COLO668 (cell line): Measurements from ENCODE around the gene KRT81.

Source experiments
- DNase-seq: peaks from one replicate; lab custom pipeline; 2025; ENCODE audit not compliant: unreplicated experiment; lab: John Stamatoyannopoulos, UW

The KRT81 gene

DNA sequence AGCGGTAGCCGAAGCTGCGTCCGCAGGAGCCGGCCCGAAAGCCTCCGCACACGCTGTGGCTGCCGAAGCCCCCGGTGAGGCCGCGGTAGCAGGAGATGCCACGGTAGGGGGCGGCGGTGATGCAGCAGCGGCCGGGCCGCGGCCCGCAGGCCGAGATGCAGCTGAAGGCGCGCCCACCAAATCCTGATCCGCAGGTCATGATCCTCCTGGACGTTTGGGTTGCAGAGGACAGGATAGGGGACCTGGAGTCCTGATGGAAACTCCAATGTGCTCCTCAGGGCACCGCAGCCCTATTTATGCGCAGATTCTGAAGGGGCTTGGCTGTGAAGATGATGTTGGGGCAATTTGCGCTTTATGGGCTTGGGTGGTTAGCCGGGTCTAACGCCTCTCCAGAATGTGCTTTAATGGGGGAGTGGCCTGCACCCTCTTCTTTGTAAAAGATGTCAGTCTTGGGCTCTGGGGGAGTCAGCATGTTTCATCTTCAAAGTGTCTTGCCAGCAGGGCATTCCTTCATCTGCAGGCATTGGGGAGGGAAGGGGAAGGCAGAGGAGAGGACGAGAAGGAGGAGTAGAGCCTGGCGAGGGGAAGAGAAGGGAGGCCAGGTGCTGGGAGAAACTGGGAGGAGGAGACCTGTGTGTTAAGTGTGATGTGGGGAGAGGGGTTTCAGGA lies at the start of gene KRT81:
Gene KRT81, minus strand, starts transcription at position 268 of the 669 bp plus-strand sequence. Its CDS starts 69 bp downstream, at position 199.
- DNase-seq: no peak

DNA sequence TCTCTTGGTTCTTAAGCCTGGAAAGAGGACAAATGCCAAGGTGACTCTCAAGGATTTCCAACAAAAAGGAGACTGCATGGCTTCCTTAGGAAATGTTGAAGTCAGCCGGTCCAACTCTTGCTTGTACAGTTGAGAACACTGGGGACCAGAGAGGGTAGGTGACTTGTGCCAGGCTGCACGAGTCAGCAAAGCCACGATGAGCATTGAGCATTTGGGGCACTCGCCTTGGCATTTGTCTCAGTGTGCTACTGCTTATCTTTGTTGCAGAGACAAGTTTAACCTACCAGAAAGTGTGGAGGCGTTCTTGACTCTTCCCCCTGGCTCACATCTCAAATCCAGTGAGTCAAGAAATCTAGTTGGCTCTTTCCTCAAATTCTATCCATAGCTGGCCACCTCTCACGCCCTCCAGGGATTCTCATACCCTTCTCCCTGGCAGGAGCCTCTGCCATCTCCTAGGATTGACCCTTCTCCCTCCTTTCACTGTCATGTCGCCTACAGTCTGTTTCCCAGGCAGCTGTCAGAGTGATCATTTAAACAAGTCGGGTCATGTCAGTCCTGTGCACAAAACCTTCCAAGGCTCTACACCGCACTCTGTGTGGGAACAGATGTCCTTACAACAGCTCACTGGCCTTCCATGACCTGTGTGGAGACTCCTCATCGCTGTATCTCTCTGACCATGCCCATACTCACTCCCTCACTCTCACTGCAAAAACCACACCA lies 47.1 kb upstream of the KRT81 start:
- no peak for DNase-seq

DNA sequence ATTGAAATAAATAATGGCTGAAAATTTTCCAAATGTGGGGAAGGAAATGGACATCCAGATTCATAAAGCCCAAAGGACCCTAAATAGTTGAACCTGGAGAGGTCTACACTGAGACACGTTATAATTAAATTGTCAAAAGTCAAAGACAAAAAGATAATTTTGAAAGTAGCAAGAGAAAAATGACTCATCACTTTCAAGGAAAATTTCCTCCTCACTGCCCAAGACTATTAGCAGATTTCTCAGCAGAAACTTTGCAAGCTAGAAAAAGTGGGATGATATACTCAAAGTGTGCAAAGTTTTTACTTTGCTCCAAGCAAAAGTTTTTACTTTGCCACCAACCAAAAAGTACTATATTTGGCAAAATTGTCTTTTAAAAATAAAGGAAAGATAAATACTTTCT lies 45.7 kb upstream of the KRT81 start:
- DNase-seq: no peak

DNA sequence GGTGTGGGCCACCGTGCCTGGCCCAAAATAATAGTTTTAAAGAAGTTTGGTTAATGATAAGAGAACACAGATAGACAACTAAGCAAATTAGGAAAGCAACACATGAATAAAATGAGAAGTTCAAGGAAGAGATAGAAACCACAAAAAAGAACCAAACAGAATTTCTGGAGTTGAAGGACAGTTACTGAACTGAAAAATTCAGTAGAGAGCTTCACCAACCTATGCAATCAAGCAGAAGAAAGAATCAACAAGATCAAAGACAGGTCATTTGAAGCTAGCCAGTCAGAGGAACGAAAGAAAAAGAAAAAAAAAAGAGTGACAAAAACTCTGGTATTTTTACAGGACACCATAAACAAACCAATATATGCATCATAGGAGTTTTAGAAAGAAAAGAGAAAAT lies 45.3 kb upstream of the KRT81 start:
- no peak for DNase-seq

DNA sequence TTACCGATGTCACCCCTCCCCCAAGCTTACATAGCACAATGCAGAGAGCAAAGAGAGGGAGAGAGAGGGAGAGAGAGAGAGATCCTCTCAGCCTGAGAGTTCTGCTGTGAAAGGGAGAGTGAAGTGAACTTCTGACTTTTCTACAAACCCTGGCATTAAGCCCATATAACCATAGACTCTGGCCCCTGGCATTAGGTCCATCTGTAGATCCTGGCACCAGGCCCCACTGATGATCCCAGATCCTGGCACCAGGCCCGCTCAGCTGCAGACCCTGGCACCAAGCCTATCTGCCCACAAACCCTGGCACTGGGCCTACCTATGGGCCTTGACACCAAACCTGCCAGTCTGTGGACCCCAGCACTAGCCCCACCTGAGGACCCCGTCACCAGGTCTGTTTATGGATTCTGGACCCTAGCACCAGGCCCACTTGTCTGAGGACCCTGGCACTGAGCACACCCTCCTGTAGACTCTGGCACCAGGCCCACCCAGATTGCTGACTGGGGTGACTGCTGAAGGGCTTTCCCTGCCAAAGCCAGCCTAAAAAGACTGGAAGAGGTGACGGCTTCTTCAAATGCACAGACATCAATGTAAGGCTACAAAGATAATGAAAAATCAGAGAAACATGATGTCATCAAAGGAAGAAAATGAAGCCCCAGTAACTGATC lies 44.4 kb upstream of the KRT81 start:
- no peak for DNase-seq

DNA sequence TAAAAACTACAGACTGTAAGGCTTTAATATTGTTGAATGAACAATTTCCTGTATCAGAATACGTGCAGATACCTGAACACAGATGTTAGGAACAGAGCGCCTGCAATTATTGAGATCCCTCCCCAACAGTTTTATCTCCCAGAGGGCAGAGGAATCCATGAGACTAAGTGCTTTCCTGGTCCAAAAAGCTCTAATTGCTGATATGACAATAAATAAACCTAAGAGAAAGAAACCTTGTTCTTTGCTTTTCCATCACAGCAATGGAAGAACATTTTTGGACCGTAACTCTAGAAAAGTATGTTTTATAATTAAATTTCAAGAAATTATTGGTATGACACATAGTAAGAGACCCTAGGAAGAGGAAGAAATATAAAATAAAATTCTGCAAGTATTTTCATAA lies 42.9 kb upstream of the KRT81 start:
- DNase-seq: no peak

DNA sequence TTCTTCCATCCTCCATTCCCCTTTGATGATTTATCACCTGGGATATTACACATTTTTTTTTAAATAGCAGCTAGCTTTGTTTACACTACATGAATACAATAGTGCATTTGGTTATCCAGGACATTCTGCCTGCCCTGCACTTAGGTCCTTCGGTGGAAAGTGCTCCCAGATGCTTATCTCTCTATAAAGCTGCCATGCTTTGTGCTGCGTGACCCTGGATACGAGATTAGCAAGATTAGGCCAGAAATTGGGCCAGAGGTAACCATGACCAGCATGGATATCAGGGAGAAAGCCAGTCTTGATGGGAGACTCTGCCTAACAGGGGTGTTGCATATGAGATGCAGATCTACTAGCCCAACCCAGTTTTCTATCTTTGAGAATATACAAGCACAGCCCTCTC lies 42.0 kb upstream of the KRT81 start:
- DNase-seq: no peak

DNA sequence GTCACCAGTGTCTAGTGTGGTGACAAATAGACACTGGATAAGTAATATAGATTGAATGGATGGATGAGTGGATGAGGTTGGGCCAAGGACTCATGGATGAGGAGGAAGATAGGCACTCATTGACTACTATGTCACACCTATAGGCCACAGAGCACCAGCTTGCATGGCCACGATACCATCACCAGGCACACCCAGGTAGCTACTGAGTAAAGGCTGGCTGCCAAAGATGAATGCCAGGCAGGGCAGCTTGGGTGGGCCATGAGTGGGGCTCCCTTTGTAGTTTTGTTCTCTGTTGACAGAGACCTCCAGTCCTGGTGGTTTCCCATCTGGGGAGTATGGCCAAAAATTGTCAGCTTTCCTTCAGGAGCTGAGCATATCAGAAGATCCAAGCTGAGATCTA lies 41.0 kb upstream of the KRT81 start:
- no peak for DNase-seq

DNA sequence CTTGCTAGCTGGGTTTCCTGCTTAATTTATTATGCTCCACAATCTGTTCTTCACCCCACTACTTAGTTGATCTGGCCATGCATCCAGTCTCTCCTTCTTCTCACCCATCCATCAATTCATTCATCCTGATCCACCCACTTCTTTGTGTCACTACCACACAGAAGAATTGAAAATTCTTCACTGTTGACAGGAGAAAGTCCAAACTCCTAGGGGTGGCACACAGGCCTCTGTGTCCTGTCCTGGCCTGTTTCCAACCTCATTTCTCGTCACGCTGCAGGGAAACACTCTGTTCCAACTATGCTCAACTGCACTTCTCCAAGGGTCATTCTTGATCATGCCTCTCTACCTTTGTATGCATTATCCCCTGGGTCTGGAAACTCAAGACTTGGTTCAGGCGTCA lies 40.5 kb upstream of the KRT81 start:
- no peak for DNase-seq

DNA sequence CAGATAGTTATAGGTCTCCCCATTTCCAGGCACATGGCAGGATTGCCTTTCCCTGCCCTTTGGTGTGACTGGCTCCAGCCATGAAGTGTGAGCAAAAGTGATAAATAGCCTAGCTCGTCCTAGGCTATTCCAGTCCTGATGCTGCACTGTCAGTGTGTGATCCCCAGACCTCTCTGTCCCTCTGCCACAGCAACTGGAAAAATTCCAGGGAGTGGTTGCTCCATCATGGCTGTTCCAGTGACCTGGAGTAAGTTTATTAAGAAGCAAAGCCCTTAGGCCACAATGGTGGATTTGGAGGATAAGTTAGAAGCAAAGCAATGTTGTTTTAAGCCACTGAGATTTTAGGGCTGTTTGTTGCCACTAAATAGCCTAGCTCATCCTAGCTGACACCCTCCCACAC lies 39.7 kb upstream of the KRT81 start:
- no peak for DNase-seq

DNA sequence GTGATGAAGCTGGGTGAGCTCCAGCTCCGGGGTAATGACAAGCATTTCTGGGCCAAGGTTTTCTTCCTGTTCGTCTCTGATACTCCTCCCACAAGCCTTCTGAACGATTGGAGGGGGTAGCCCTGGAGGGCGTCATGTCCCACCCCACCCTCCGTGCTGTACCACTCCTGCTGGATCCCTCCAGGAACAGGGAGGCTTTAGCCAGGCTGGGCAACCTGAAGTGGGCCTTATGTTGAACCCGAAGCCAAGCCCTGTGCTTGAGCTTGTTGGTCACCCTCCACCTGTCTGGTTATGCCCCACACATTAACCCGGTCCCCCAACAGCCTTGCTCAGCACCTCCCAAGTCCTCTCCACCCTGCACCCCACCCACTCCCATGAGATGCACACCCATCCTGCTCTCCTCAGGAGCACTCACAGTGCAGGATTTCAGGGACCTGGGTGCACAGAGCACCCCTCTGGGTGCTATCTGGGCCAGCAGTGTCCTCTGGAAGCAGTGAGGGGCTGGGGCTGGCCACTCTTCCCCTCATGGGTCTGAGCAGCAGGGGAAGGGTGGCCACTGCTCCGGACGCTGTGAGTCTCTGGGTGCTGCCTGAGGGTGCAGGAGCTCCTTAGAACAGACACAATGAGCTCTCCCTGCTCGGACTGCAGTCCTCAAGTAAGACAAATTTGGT lies 36.6 kb upstream of the KRT81 start:
- no peak for DNase-seq

DNA sequence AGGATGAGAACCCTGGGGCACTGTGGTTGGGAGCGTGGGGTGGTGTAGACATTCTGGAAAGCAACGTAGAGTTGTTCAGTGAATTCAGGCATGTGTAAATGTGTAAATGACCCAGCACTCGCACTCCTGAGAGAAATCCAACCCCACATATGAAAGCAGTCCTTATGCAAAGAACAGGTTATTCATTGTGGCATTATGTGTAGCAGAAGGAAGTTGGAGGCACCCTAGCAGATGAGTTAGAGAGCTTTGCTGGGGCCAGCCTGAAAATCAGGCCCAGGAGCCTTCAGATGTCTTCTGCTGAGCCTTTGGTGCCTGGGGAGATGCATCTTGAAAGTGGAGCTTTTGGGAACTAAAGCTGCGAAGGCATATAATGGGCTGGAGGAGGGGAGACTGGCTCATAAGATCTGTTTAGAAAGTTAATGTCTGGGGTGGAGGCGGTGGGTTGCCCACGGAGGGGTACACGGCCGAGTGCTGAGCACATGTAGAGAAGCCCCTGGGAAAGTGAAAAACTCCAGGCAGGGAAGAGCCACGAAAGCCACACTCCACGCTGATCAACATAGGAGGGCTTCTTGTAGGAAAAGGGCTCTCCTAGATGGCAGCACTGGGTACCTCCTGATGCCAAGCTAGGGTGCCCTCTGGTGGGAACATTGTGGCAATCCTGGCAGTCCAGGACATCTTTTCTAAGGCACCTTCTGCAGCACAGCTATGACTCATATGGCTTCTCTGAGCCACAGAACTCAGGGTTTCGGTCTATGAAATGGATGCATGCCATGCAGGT lies 35.9 kb upstream of the KRT81 start:
- peak; percentile 71 for DNase-seq

DNA sequence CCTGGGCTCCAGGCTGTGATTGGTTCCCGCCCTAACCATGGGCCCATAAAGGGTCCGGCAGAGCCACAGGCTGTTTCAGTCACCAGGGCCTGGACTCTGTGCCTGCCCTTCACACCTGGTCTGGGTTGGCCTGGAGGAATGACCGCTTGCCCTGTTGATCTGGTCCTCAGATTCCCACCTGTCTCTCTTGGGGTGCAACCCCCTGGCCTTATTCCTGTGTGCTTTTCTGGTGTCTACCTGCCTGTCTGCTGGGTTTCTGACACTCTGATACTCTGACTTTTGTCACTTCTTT lies 32.8 kb upstream of the KRT81 start:
- no peak for DNase-seq

DNA sequence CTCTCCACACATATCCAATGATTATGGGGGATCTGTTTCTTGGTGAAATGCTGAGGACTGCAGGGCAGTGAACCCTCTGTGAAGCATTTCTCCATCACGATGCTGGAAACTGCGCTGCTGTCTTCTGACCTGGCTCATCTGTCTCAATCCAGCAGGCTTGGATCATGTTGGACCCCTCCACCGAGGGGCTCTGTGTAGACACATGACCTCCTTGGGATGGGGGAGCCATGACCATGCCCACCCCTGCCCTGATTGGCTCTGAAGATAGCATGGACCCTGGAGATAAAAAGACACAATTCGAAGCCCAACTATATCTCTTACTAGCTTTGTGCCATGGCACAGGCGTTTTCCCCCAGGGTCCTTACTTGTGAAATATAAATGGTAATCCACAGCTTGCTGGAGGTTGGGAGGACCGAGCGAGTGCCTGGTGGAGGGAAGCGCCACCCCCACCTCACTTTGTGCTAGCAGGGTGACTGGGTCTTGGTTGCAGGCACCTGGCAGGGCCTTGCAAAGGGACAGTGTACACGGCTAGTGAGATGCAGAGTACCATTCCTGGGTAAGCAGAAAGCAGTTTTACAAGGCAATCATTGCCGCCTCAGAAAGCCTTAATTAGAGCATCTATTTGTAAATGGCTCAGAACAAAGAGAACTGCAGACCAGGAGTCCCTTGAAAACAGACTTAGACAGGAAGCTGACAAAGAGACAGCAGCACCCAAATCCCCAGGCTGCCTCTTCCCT lies 32.2 kb upstream of the KRT81 start:
- DNase-seq: no peak

DNA sequence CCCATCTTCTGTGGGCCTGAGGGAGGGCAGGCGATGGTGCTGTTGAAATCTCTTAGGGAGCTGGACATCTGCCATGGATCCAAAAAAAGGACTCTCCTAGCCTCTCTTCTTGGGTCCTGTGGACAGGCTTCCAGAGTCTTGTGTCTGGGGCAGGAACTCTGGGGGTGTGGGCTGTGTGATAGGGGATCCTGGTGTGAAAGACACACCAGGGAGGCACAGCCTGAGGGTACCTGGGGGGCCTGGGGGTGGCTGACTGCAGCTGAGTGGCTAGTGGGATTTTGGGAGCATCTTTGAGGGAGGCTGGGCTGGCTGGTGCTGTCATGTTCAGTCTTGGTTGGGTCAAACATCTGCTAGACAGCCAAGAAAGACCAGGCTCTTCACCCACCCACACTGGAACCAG lies 31.7 kb upstream of the KRT81 start:
- DNase-seq: no peak

DNA sequence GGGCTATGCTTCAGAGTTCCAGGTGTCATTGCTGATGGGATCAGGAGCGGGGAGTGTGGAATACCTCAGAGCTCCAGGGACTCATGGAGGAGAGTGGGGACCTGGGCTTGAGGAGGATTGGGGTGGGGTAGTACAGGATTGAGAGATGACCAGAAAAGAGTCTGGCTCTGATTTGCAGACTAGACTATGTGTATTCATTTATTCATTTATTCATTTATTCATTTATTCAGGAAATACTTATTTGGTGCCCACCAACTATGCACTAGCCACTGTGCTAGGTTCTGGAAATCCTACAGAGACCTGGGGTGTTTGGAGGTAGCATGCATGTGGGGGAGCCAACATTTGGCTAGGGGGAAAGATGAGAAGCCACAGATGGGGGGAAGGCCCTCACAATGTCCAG lies 30.7 kb upstream of the KRT81 start:
- no peak for DNase-seq

DNA sequence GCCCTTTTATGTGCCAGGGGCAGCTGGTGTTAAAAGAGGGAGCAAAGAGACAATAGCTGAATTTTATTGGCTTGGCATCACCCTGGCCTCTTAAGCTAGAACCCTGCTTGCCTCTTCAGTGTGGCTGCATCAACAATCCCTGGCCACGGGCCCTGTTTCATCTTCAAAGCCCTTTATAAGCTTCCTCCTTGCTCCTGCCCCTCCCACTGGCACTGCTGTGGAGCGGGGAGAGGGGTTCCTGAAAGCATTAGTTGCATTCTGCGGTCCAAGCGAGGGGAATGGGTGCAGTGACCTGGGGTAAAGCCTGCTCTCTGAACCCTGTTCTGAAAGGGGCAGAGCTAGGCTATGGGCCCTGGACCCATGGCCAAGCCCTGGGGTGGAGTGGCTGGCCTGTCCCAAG lies 30.1 kb upstream of the KRT81 start:
- DNase-seq: peak; percentile 3

DNA sequence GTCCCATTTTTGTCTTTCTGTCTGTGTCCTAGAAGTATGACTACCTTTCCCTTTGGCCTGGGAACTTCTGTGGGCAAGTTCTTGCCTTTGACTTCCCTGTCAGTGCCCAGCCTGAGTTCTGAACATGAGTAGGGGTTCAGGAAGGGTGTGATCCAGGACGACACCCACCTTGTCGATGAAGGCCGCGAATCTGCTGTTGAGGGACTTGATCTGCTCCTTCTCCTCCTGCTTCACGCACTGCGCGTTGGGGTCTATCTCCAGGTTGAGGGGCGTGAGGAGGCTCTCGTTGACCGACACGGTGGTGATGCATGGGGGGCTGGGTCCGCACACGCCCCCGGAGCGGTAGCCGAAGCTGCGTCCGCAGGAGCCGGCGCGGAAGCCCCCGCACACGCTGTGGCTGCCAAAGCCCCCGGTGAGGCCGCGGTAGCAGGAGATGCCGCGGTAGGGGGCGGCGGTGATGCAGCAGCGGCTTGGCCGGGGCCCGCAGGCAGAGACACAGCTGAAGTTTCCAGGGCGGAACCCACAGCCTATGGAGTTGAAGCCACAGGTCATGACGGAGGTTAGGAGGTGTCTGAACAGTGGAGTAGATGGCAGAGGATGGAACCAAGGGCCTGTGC lies 29.6 kb upstream of the KRT81 start, which contains the start of gene KRT83:
Gene KRT83, minus strand, starts transcription at position 615 of the 617 bp plus-strand sequence. Its CDS starts 63 bp downstream, at position 552.
- DNase-seq: no peak

DNA sequence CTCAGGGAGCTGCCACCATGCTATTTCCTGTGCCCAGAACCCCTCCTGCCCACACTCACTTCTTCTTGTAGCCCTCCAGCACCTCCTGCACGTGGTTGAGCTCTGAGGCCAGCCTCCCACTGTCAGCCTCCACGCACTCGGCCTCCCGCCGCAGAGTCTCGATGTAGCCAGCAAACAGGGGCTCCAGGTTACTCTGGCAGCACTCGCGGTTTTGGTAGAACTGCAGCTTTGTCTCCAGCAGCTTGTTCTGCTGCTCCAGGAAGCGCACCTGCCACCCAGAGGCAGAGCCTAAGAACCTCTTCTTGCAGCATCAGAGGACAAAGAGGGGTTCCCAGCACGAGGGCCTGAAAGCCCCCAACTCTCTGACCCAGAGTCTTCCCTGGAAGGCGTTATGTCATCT lies 27.8 kb upstream of the KRT81 start:
- peak; percentile 16 for DNase-seq
